Stimulated activated CD4-positive, alpha-beta T cell treated with anti-CD3 and anti-CD28 coated beads, Interleukin-15, amount 100 ng/mL, for 1 hour (primary cell): Measurements from ENCODE around the gene EDDM13.
"Not testable (repeated sequence)": the region's sequence is repeated elsewhere in the genome, so short reads cannot be mapped to it uniquely, and the experiment has no call there.

Experiments
- DNase-seq, 2 donors: peaks; one replicate each; pipeline ENCODE4 v3.0.0-alpha.2; 2020; ENCODE audit warnings: low read depth in 1 of 2, low spot score in 1 of 2

Gene EDDM13

GRCh38 chr19:56272161-56272798 is at the start of gene EDDM13:
EDDM13 (plus strand) TSS chr19:56272748; CDS start chr19:56272835, 87 bp downstream.
- DNase-seq, result no peak

- no peak for DNase-seq
Observed at GRCh38 chr19:56222901-56223300, 49.6 kb upstream of the EDDM13 start.

- DNase-seq, result no peak
Observed at GRCh38 chr19:56223481-56223880, 49.1 kb upstream of the EDDM13 start.

GRCh38 chr19:56245121-56245740 is 27.3 kb upstream of the EDDM13 start:
- no peak for DNase-seq

GRCh38 chr19:56245764-56246163 is 26.8 kb upstream of the EDDM13 start:
- DNase-seq, result not testable (repeated sequence)

- DNase-seq, result not testable (repeated sequence)
Observed at GRCh38 chr19:56248736-56249338, 23.7 kb upstream of the EDDM13 start.

- DNase-seq, result peak; percentile 9 to 64
Observed at GRCh38 chr19:56252699-56253422, 19.7 kb upstream of the EDDM13 start.

- no peak for DNase-seq
Observed at GRCh38 chr19:56253737-56254136, 18.8 kb upstream of the EDDM13 start.

GRCh38 chr19:56258272-56258671 is 14.3 kb upstream of the EDDM13 start:
- DNase-seq, result no peak

GRCh38 chr19:56261145-56261544 is 11.4 kb upstream of the EDDM13 start:
- DNase-seq, result no peak

GRCh38 chr19:56261932-56262331 is 10.6 kb upstream of the EDDM13 start:
- not testable (repeated sequence) for DNase-seq

GRCh38 chr19:56263319-56263718 is 9.2 kb upstream of the EDDM13 start:
- no peak for DNase-seq

GRCh38 chr19:56266051-56266450 is 6.5 kb upstream of the EDDM13 start:
- no peak for DNase-seq

- DNase-seq, result no peak
Observed at GRCh38 chr19:56269348-56269747, 3.2 kb upstream of the EDDM13 start.

- no peak for DNase-seq
Observed at GRCh38 chr19:56270676-56271075, 1.9 kb upstream of the EDDM13 start.

- no peak for DNase-seq
Observed at GRCh38 chr19:56271151-56271550, 1.4 kb upstream of the EDDM13 start.

- no peak for DNase-seq
Observed at GRCh38 chr19:56273563-56274117, 1.1 kb downstream of the EDDM13 start.

- DNase-seq, result no peak
Observed at GRCh38 chr19:56282809-56283208, 10.3 kb downstream of the EDDM13 start.

- no peak for DNase-seq
Observed at GRCh38 chr19:56284746-56285145, 12.2 kb downstream of the EDDM13 start.

GRCh38 chr19:56290104-56290503 is 17.6 kb downstream of the EDDM13 start:
- DNase-seq, result no peak

GRCh38 chr19:56291867-56292266 is 19.3 kb downstream of the EDDM13 start:
- no peak for DNase-seq

GRCh38 chr19:56294549-56294948 is 22.0 kb downstream of the EDDM13 start:
- no peak for DNase-seq
